ENCODE data around the gene RNF217. TPM values are rescaled to one million over a fixed set of nuclear protein-coding genes. Genes with fewer than 3 reads are reported as not detected.

Gene RNF217
- total RNA-seq, 1 experiment from 2014 or later, result 12.2 TPM

- POLR2A ChIA-PET, result no interaction called here
- H3K4me1 Mint-ChIP-seq, result peaks cover 18% of the 10 kb centered on the region
- DNase-seq (ENCODE audit: low spot score) (no peak), ATAC-seq (peak; percentile 64)
- H3K27ac Mint-ChIP-seq, result peak overlapping the region; percentile 41; the same call in 1 of the 2 replicates
- no peak overlapping the region for H3K4me3 Mint-ChIP-seq
- H3K9me3 Mint-ChIP-seq, result no peaks in the 10 kb centered on the region
- H3K27me3 Mint-ChIP-seq (ENCODE audit: low read depth), result no peaks in the 10 kb centered on the region
- TF ChIP-seq MLX (CRISPR knock-in tag; IDR thresholded peaks at IDR 0.05), result no peak
- no peaks in the 10 kb centered on the region for H3K36me3 Mint-ChIP-seq
- CTCF ChIA-PET, result no interaction called here
These were observed 39.6 kb downstream of the RNF217 start for GRCh38 chr6:125001684-125002405.

DNA sequence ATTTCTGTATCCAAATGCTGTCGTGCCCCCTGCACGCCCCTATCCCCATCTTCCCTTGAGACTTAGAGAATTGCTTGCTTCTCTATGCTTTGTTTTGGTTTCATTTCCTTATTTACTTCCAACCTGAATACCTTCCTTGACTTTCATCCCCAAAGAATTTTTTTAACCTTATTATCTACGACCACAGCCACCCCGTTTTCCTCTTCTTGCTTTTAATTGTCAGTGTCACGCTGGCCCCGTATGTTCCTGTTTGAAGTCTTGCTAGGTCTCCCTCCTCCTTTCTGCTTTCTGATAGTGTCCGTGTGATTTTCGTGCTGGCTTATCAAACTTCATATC is 40.1 kb downstream of the RNF217 start:
- H3K4me1 Mint-ChIP-seq, result peaks cover 18% of the 10 kb centered on the region
- 0 out of 2 replicates have a peak overlapping the region, but pooled peaks have one; percentile 6 for H3K27ac Mint-ChIP-seq
- no peaks in the 10 kb centered on the region for H3K36me3 Mint-ChIP-seq
- POLR2A ChIA-PET, result no interaction called here
- DNase-seq (ENCODE audit: low spot score), result no peak
- no peak for ATAC-seq
- H3K27me3 Mint-ChIP-seq (ENCODE audit: low read depth), result no peaks in the 10 kb centered on the region
- no peak for TF ChIP-seq NR1H2 (CRISPR knock-in tag; IDR thresholded peaks at IDR 0.05)
- TF ChIP-seq TEAD1 (CRISPR knock-in tag; IDR thresholded peaks at IDR 0.05), result no peak
- TF ChIP-seq, protein P1, sequence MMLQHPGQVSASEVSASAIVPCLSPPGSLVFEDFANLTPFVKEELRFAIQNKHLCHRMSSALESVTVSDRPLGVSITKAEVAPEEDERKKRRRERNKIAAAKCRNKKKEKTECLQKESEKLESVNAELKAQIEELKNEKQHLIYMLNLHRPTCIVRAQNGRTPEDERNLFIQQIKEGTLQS (CRISPR knock-in tag; conservative IDR thresholded peaks at IDR 0.05), result no peak
- TF ChIP-seq RELA (CRISPR knock-in tag; IDR thresholded peaks at IDR 0.05; ENCODE audit: borderline replicate concordance), result no peak
- TF ChIP-seq NFYB (CRISPR knock-in tag; conservative IDR thresholded peaks at IDR 0.05; ENCODE audit: low read depth), result no peak
- TF ChIP-seq NR2C2 (CRISPR knock-in tag; IDR thresholded peaks at IDR 0.05), result no peak
- TF ChIP-seq NFATC4 (CRISPR knock-in tag; IDR thresholded peaks at IDR 0.05), result no peak
- TF ChIP-seq ZSCAN18 (CRISPR knock-in tag; IDR thresholded peaks at IDR 0.05), result no peak
- no peak for TF ChIP-seq KAT7 (CRISPR knock-in tag; IDR thresholded peaks at IDR 0.05; ENCODE audit: borderline replicate concordance)
- no peak for TF ChIP-seq JUN (CRISPR knock-in tag; IDR thresholded peaks at IDR 0.05)
- TF ChIP-seq ZBTB21 (CRISPR knock-in tag; IDR thresholded peaks at IDR 0.05; ENCODE audit: borderline replicate concordance), result no peak
- TF ChIP-seq ZNF416 (CRISPR knock-in tag; IDR thresholded peaks at IDR 0.05), result no peak
- TF ChIP-seq, protein P2, sequence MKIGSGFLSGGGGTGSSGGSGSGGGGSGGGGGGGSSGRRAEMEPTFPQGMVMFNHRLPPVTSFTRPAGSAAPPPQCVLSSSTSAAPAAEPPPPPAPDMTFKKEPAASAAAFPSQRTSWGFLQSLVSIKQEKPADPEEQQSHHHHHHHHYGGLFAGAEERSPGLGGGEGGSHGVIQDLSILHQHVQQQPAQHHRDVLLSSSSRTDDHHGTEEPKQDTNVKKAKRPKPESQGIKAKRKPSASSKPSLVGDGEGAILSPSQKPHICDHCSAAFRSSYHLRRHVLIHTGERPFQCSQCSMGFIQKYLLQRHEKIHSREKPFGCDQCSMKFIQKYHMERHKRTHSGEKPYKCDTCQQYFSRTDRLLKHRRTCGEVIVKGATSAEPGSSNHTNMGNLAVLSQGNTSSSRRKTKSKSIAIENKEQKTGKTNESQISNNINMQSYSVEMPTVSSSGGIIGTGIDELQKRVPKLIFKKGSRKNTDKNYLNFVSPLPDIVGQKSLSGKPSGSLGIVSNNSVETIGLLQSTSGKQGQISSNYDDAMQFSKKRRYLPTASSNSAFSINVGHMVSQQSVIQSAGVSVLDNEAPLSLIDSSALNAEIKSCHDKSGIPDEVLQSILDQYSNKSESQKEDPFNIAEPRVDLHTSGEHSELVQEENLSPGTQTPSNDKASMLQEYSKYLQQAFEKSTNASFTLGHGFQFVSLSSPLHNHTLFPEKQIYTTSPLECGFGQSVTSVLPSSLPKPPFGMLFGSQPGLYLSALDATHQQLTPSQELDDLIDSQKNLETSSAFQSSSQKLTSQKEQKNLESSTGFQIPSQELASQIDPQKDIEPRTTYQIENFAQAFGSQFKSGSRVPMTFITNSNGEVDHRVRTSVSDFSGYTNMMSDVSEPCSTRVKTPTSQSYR (CRISPR knock-in tag; IDR thresholded peaks at IDR 0.05), result no peak
- TF ChIP-seq, protein P3, sequence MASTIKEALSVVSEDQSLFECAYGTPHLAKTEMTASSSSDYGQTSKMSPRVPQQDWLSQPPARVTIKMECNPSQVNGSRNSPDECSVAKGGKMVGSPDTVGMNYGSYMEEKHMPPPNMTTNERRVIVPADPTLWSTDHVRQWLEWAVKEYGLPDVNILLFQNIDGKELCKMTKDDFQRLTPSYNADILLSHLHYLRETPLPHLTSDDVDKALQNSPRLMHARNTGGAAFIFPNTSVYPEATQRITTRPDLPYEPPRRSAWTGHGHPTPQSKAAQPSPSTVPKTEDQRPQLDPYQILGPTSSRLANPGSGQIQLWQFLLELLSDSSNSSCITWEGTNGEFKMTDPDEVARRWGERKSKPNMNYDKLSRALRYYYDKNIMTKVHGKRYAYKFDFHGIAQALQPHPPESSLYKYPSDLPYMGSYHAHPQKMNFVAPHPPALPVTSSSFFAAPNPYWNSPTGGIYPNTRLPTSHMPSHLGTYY (CRISPR knock-in tag; IDR thresholded peaks at IDR 0.05), result no peak
- TF ChIP-seq, protein P4, sequence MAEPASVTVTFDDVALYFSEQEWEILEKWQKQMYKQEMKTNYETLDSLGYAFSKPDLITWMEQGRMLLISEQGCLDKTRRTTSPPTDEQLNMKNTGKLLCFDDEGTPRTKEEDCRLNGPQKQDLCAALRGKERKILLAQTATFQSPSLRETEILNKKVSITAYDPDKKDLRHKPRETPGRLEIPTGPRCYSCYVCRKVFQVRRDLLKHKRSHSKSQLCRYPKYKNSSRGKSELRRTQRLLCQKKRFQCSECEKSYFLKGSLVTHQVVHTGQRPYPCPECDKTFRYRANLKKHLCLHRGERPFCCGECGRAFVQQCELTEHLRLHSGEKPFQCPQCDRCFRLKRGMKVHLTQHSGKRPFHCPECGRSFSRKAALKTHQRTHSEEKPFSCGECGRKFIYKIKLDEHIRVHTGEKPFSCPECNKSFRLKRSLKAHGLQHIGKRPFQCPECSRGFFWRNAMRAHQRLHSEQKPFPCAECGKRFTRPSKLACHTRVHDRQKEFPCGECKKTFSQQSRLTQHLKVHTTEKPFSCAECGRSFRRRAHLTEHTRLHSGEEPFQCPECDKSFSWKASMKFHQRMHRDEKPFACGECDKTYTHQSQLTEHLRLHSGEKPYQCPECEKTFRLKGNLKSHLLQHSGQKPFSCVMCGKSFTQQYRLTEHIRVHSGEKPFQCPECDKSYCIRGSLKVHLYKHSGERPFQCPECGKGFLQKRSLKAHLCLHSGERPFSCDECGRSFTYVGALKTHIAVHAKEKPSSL (CRISPR knock-in tag; conservative IDR thresholded peaks at IDR 0.05), result no peak
- TF ChIP-seq ZNF121 (CRISPR knock-in tag; IDR thresholded peaks at IDR 0.05), result no peak
- no peak for TF ChIP-seq IRF1 (CRISPR knock-in tag; IDR thresholded peaks at IDR 0.05)
- peaks cover 5% of the 10 kb centered on the region; the same call in 1 of the 2 replicates for H3K9me3 Mint-ChIP-seq
- H3K4me3 Mint-ChIP-seq, result no peak overlapping the region
- CTCF ChIA-PET, result no interaction called here

Data from WTC11 (cell line).